ENCODE results near the gene TTBK2.

DNA sequence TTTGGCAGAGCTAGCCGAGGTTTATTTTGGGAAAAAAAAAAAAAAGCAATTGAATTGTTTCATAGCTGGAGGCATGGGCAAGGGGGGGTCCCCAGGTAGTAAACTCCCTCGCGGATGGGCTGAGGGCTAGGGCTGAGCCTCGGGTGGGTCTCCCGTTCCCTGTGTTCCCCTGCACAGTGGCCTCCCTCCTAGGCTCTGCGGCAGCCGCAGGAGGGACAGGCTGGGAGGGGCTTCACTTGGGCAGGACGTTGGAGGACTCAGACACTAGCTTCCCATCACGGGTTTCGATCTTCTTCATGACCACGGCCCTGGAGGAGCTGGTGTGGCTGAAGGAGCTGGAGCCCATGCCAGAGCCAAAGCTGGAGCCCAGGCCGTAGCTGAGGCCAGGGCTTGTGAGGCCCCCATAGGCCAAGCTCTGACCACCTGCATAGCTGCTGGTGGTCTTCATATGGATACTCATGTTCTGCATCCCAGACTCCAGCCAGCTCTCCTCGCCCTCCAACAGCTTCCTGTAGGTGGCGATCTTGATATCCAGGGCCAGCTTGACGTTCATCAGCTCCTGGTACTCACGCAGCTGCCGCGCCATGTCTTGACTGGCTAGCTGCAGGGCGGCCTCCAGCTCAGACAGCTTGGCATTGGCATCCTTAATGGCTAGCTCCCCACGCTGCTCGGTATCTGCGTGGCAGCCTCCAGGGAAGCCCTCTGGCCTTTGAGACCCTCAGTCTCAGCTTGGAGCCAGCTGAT, 119.7 kb downstream of the TTBK2 start:
- TF ChIP-seq, protein P1, sequence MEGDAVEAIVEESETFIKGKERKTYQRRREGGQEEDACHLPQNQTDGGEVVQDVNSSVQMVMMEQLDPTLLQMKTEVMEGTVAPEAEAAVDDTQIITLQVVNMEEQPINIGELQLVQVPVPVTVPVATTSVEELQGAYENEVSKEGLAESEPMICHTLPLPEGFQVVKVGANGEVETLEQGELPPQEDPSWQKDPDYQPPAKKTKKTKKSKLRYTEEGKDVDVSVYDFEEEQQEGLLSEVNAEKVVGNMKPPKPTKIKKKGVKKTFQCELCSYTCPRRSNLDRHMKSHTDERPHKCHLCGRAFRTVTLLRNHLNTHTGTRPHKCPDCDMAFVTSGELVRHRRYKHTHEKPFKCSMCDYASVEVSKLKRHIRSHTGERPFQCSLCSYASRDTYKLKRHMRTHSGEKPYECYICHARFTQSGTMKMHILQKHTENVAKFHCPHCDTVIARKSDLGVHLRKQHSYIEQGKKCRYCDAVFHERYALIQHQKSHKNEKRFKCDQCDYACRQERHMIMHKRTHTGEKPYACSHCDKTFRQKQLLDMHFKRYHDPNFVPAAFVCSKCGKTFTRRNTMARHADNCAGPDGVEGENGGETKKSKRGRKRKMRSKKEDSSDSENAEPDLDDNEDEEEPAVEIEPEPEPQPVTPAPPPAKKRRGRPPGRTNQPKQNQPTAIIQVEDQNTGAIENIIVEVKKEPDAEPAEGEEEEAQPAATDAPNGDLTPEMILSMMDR (IDR thresholded peaks at IDR 0.05), result peak in 1 of 7 experiments; percentile 23
- no peak for TF ChIP-seq POLR2A (IDR thresholded peaks at IDR 0.05)

All from body of pancreas (tissue), 4 donors.